GM19397 (cell line): ENCODE measurements around the gene EGFL6.

ENCODE experiments used
- ATAC-seq: cut with Tn5 transposase; IDR thresholded peaks from one replicate; pipeline ENCODE4 v1.9.1; 2021; ENCODE audit warnings: mild to moderate bottlenecking, moderate library complexity; ENCODE audit not compliant: unreplicated experiment

Gene EGFL6

GRCh38 chrX:13569479-13570260 is at the start of gene EGFL6:
EGFL6 (plus strand) TSS chrX:13569601; CDS start chrX:13569862, 261 bp downstream.
- no peak for ATAC-seq

DNA sequence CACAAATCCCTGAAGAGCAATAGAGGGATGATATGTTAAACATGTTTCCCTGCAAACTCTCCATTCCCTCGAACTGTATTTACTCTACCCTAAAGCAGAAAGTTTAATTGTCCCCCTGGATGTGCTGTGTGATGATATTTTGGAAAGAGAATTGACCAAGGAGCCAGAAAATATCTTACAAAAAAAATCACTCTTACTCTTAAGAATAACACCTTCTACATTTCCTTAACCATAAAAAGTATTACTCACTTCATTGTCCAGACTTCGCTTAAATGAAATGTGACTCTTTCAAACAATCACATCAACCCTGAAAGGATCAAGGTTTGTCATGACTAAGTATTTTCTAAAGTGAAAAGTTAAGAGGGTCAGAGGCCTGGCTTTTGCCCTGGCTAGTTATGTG is 49.0 kb upstream of the EGFL6 start:
- no peak for ATAC-seq

GRCh38 chrX:13520936-13521335 is 48.5 kb upstream of the EGFL6 start:
- ATAC-seq = no peak

DNA sequence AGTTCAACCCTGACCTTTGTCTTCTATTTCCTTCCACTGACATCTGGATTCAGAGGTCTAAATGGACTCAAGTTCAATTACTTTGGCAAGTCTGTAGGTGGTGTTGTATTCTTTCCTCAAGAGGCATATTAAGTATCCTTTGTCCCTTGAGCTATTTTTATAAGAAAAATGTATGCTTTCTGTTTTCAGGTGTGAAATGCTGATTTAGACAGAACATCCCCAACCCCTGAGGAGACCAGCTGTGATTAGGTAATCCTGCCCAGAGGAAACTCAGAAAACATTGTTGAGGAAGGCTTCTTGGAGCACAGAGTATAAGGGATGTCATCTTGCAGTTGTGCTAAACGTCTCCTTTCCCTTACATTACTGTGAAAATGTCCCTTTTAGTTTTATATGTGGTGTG is 46.6 kb upstream of the EGFL6 start:
- ATAC-seq = no peak

- ATAC-seq = no peak
Observed at GRCh38 chrX:13533726-13534125, 35.7 kb upstream of the EGFL6 start.

DNA sequence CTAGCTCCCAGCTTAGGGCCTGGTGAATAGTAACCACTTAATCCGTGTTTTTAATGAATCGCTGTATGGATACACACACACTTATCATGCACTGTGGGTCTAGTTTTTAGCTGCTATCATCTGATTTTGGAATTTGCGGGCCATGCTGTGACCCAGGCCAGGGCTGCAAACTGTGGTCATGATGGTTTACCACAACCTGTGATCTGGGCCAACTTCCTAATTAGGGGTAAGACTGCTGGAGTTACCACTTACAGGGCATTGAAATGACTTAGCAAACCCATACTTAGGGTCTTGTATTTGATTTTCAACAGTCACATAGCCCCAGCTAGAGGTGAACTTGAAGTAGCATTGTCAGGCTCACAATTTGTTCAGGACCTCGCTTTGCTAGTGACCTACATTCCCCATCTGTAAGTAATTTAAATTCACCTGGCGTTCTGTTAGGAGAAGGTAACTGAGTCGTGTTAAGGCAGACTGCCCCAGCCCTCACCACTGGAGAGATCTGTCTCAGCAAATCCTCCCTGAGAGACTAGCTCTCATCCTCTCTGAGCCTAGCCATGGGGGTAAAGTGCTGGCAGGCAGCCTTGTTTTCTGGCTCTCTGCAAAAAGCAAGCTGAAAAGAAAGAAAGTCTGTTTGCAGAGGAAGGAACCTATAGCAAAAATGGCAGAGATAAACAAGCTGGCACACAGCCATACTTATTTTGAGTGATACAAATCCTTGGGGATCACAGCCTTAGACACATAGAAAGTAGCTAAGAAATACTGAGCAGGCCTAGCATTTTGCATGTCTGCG is 33.8 kb upstream of the EGFL6 start:
- no peak for ATAC-seq

DNA sequence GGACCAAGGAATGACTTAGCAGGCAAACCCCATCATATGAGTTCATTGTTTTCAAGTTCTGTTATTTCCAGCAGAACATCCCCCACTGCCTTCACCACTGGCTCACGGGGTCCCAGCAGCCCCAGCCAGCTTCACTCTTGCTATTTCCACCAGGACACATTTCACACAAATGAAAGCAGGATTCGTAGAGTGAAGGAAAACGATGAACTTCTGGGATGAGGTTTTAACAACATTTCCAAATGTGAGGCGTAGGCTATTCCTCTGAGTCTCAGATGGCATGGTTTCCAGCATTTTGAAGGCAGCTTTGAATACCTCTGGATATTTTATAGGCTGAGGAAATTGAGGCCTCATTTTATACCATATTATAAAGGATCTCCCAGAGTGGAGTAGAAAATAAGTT is 32.9 kb upstream of the EGFL6 start:
- ATAC-seq = no peak

DNA sequence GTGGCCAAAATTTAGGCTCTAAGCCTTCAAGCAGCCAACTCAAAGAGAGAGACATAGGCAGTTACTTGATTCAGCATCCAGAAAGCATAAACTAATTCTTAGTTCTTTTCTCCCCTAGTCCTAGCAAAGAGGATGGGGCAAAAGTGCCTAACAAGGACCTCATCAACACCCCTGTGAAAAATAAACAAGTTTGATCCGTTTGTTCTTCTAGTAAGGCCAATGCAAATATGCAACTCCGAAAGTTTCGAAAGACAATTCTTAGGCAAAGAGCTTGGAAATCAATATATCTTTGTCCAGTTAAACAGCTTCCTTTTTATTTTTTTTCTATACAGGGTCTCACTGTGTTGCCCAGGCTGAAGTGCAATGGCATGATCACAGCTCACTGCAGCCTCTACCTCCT is 31.0 kb upstream of the EGFL6 start:
- ATAC-seq = no peak

DNA sequence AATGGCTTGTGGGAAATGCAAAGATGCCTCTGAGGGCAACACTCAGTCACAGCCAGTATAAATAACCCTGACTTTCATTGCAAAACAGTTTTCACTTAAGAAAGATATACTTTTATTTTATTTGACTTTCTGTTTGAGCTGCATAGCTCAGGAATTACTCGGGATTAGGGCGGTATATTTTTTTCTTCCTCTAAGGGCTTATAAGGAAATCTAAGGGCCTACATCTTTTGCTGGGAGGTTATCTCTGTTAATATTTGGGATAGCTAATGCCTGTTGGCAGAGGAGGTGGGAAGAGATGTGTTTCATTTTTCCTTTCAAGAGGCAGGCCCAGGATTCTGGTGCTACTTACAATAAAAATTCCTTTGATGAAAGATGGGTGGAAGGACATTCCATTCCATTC is 28.8 kb upstream of the EGFL6 start:
- ATAC-seq = no peak

DNA sequence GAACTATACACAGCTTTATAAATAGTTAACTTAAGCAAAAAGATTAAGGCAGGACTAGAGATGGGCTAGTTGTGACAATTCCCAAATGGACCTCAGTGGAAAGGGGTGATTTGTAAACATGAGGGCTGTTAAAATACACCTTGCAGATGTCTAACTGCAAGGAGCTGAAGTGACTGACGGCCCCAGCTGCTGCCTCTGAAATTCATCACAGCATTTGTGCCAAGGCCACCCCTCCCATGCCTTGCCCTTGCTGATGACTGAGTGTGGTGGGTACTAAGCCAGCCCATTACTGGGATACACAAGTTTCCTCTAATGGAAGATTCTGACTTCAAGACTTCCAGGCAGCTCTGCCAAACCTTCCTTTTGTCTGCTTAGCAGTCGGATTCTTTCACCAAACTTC is 23.7 kb upstream of the EGFL6 start:
- ATAC-seq = no peak

DNA sequence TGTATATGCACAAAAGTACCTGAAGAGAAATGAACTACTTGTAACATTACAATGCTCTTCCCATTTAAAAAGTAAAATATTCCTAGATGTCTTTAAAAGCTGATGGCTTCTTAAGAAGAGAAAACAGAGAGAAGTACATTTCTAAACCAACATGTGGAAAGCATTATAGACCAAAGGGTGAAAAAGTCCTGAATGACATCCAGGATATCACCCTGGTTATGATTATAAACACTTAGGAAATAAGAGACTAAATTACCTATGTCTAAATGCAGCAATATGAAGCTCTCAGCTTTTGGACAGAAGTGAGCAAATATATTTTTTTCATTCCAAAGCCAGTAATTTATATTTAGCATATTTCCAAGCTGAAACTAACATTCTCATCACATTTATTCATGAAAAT is 21.7 kb upstream of the EGFL6 start:
- no peak for ATAC-seq

GRCh38 chrX:13550346-13550745 is 19.1 kb upstream of the EGFL6 start:
- no peak for ATAC-seq

DNA sequence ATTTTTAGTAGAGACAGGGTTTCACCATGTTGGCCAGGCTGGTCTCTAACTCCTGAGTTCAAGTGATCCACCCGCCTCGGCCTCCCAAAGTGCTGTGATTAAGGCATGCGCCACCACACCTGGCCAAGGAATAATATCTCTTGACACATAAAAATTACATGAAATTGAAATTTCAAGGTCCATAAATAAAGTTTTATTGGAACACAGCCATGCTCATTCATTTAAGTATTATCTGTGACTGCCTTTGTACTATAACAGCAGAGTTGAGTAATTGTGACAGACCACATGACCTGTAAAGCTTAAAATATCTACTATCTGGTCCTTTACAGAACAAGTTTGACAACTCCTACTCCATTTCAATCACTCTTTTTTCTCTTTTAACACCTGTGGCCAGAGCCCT is 17.8 kb upstream of the EGFL6 start:
- no peak for ATAC-seq

DNA sequence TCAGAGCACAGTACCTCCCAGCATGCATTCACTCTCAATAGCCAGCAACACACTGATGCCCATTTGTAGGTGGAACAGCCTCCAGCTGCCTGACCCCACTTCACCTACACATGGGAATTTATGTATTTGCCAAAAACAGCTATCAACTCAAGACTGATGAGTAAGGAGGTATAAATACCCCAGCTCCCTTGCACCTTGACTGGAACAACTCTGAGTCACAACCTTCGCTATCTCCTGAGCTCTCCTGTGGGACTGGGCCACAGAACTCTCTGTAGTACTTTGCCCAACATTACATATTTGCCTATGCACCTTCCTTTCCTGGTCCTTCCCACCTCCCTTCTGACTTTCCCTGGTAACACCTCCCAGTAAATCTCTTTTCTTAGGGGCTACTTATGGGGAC is 16.5 kb upstream of the EGFL6 start:
- no peak for ATAC-seq

DNA sequence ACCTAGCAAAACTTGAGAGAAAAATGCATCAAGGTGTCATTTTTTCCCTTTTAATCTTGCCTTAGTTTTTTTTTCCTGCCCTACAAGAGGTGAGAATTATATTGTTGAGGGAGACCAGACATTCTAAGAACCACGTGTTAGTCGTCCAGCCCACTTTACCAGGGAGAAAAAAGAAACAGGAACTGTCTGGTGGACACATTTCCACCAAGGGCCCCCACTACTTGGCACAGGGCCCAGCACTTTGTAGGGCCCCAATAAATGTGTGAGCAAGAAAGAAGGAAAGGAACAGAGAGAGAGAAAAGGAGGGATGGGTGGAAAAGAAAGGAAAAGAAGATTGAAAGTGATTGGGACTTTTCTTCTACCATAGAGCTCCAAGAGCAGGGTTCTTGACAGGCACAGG is 3.9 kb upstream of the EGFL6 start:
- no peak for ATAC-seq

- ATAC-seq = no peak
Observed at GRCh38 chrX:13570261-13570605, 832 bp downstream of the EGFL6 start.

- no peak for ATAC-seq
Observed at GRCh38 chrX:13571136-13571535, 1.7 kb downstream of the EGFL6 start.

DNA sequence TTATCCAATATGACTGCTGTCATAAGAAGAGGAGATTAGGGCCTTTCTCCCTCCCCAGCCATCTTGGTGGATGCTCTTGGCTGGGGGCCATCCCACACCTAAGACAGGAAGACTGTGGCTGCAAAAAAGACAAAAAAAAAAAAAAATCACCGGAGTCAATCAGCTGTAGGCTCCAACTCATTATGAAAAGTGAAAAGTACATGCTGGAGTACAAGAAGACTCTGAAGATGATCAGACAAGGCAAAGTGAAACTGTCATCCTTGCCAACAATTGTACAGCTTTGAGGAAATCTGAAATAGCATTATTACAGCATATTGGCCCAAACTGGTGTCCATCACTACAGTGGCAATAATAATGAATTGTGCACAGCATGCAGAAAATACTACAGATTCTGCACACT is 5.2 kb downstream of the EGFL6 start:
- no peak for ATAC-seq

- ATAC-seq = no peak
Observed at GRCh38 chrX:13579661-13580060, 10.3 kb downstream of the EGFL6 start.

- no peak for ATAC-seq
Observed at GRCh38 chrX:13581554-13581953, 12.2 kb downstream of the EGFL6 start.

DNA sequence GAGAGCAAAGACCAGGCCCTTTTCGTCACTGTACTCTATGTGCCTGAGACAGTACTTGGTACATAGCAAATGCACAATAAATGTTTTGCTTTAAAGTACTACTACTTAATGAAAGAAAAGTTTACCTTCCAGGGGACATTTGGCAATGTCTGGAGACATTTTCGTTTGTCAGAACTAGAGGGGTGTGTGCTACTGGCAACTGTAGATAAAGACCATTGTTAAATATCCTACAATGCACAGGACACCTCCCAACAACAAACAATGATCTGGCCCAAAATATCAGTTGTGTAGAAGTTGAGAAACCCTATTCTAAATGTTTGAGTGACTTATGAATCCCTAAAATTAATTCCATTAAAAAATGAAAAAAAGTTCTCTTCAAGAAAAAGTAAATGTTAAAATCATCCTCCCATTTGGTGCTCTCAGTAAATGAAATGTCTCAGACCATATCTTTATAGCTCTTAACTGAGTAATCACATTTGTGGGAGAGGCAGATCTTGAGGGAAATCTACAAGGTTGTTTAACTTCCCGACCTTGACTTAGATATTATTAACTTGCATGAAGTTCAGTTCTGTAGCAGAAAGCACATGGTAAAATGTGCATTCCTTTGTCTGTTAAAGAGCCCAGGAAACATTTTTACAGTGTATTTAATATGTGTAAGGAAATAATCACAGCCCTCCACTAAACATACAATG is 18.5 kb downstream of the EGFL6 start:
- ATAC-seq = no peak

- no peak for ATAC-seq
Observed at GRCh38 chrX:13590207-13590606, 20.8 kb downstream of the EGFL6 start.
